ENCODE measurements around the gene MIB2. TPM values are rescaled to one million over a fixed set of nuclear protein-coding genes. Genes with fewer than 3 reads are reported as not detected.
"Not testable (repeated sequence)": the region's sequence is repeated elsewhere in the genome, so short reads cannot be mapped to it uniquely, and the experiment has no call there.

The MIB2 gene
- total RNA-seq, 1 donor from 2014 or later, result 144 TPM

- not testable (repeated sequence) for H3K27me3 Mint-ChIP-seq; DNase-seq (ENCODE audit: low spot score, unreplicated experiment)
- peaks cover 22% of the 10 kb centered on the region for H3K36me3 Mint-ChIP-seq (ENCODE audit: insufficient read depth)
Observed at GRCh38 chr1:1646326-1646725, 31.0 kb downstream of the MIB2 start.

GRCh38 chr1:1647567-1648241, 32.4 kb downstream of the MIB2 start:
- H3K4me3 Mint-ChIP-seq (ENCODE audit: low read depth); DNase-seq (ENCODE audit: low spot score, unreplicated experiment); H3K4me1 Mint-ChIP-seq (ENCODE audit: low read depth); H3K27ac Mint-ChIP-seq; H3K9me3 Mint-ChIP-seq (ENCODE audit: low read depth); H3K27me3 Mint-ChIP-seq: not testable (repeated sequence)
- peaks cover 29% of the 10 kb centered on the region for H3K36me3 Mint-ChIP-seq (ENCODE audit: insufficient read depth)

More at GRCh38 chr1:1646326-1646725, 31.0 kb downstream of the MIB2 start:
- H3K9me3 Mint-ChIP-seq (ENCODE audit: low read depth); H3K4me3 Mint-ChIP-seq (ENCODE audit: low read depth); H3K4me1 Mint-ChIP-seq (ENCODE audit: low read depth); H3K27ac Mint-ChIP-seq: not testable (repeated sequence)

GRCh38 chr1:1648265-1648664, 33.0 kb downstream of the MIB2 start:
- not testable (repeated sequence) for H3K4me1 Mint-ChIP-seq (ENCODE audit: low read depth); H3K4me3 Mint-ChIP-seq (ENCODE audit: low read depth); DNase-seq (ENCODE audit: low spot score, unreplicated experiment); H3K27ac Mint-ChIP-seq; H3K27me3 Mint-ChIP-seq; H3K9me3 Mint-ChIP-seq (ENCODE audit: low read depth)
- H3K36me3 Mint-ChIP-seq (ENCODE audit: insufficient read depth), result peaks cover 29% of the 10 kb centered on the region

GRCh38 chr1:1658583-1659549, 43.6 kb downstream of the MIB2 start, which contains the start of gene CDK11B:
Gene CDK11B, minus strand, starts transcription at chr1:1659004. Its CDS starts 1,519 bp downstream, at chr1:1657485.
- peak; percentile 79 for DNase-seq (ENCODE audit: low spot score, unreplicated experiment)
- not testable (repeated sequence) for H3K4me1 Mint-ChIP-seq (ENCODE audit: low read depth); H3K36me3 Mint-ChIP-seq (ENCODE audit: insufficient read depth); H3K9me3 Mint-ChIP-seq (ENCODE audit: low read depth); H3K27me3 Mint-ChIP-seq
- H3K4me3 Mint-ChIP-seq (ENCODE audit: low read depth), result peak within 1 kb of the TSS; percentile 96
- peak; percentile 53 for TF ChIP-seq CTCF (IDR thresholded peaks at IDR 0.05; ENCODE audit: unreplicated experiment)
- H3K27ac Mint-ChIP-seq, result peak within 1 kb of the TSS; percentile 100

GRCh38 chr1:1662392-1662791, 47.1 kb downstream of the MIB2 start:
- H3K27ac Mint-ChIP-seq, result not testable (repeated sequence)

GRCh38 chr1:1662830-1663560, 47.7 kb downstream of the MIB2 start:
- DNase-seq (ENCODE audit: low spot score, unreplicated experiment); H3K4me1 Mint-ChIP-seq (ENCODE audit: low read depth); H3K27me3 Mint-ChIP-seq; H3K36me3 Mint-ChIP-seq (ENCODE audit: insufficient read depth); H3K9me3 Mint-ChIP-seq (ENCODE audit: low read depth); H3K27ac Mint-ChIP-seq; H3K4me3 Mint-ChIP-seq (ENCODE audit: low read depth): not testable (repeated sequence)

More at GRCh38 chr1:1662392-1662791, 47.1 kb downstream of the MIB2 start:
- not testable (repeated sequence) for H3K9me3 Mint-ChIP-seq (ENCODE audit: low read depth); H3K27me3 Mint-ChIP-seq; DNase-seq (ENCODE audit: low spot score, unreplicated experiment); H3K36me3 Mint-ChIP-seq (ENCODE audit: insufficient read depth); H3K4me1 Mint-ChIP-seq (ENCODE audit: low read depth); H3K4me3 Mint-ChIP-seq (ENCODE audit: low read depth)

- not testable (repeated sequence) for H3K4me1 Mint-ChIP-seq (ENCODE audit: low read depth); H3K9me3 Mint-ChIP-seq (ENCODE audit: low read depth); H3K4me3 Mint-ChIP-seq (ENCODE audit: low read depth); H3K36me3 Mint-ChIP-seq (ENCODE audit: insufficient read depth); DNase-seq (ENCODE audit: low spot score, unreplicated experiment); H3K27me3 Mint-ChIP-seq; H3K27ac Mint-ChIP-seq
Observed at GRCh38 chr1:1664318-1664717, 49.0 kb downstream of the MIB2 start.
